ENCODE results near the gene DUSP28. TPM values are rescaled to one million over a fixed set of nuclear protein-coding genes. Genes with fewer than 3 reads are reported as not detected.
"Not testable (repeated sequence)": the region's sequence is repeated elsewhere in the genome, so short reads cannot be mapped to it uniquely, and the experiment has no call there.

The DUSP28 gene
- total RNA-seq, 1 experiment from 2014 or later = 10.7 TPM

DNA sequence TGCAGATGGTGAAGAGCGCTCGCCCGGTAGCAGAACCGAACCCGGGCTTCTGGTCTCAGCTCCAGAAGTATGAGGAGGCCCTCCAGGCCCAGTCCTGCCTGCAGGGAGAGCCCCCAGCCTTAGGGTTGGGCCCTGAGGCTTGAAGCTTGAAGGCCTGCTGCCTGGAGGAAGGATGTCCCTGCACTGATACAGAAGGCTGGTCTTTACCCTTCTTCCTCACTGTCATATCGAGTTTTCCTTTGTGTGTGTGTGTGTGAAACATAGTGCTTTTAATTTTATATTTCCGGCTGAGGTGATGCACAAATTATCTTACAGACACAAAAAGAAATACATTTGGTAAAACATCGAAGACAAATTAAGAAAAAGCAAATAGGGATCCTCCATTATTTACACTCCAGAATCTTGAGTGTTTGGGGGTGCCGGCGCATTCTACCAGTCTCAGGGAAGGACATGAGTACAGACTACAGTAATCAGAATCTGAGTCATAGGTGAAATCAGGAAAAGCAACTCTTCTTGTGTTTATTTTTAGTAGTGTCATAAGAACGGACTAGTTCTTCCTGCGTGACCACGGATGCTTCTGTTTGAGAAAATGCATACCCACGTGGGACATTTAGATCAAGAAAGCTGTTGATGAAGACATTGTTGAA lies 1.3 kb downstream of the DUSP28 start:
- peak overlapping the region; percentile 74 to 84 for H3K4me3 ChIP-seq (ENCODE audit: low read depth in 2 of 2, low read length in 2 of 2)
- H3K9me3 ChIP-seq (ENCODE audit: control insufficient read depth, insufficient read depth, low read depth, low read length) = no peaks in the 10 kb centered on the region
- H3K27ac ChIP-seq (ENCODE audit: low read length) = peak overlapping the region; percentile 92
- in situ Hi-C loops (cut with HindIII; ENCODE audit: low pct_unique_long_range_greater_than_20kb, low sequenced_read_pairs) = no loop called here
- no peak for DNase-seq (ENCODE audit: low read depth, low spot score)
- peaks cover 47% of the 10 kb centered on the region for H3K4me1 ChIP-seq (ENCODE audit: control insufficient read depth, insufficient read depth, low read length)
- 0 out of 2 replicates have a peak, but pooled peaks have one; percentile 2 for TF ChIP-seq SIN3A (IDR thresholded peaks at IDR 0.05; ENCODE audit: borderline replicate concordance, insufficient read depth, low read depth, low read length)
- no peak for TF ChIP-seq REST (IDR thresholded peaks at IDR 0.05; ENCODE audit: insufficient read depth in 1 of 2, low read depth in 2 of 2, low read length in 1 of 2)
- TF ChIP-seq TCF7L2 (IDR thresholded peaks at IDR 0.05; ENCODE audit: low read depth, low read length) = no peak
- H3K27me3 ChIP-seq (ENCODE audit: control insufficient read depth, insufficient read depth, low read length) = no peaks in the 10 kb centered on the region
- TSS peak; percentile 91 for BruUV-seq (replicated peaks)
- H3K36me3 ChIP-seq (ENCODE audit: control insufficient read depth, insufficient read depth, low read length) = peaks cover 4% of the 10 kb centered on the region
- POLR2A ChIA-PET = interaction anchor here (0.7 kb wide), 1 partner anchor 7 kb away, joined by 15 read pairs; the partner anchor contains the start of gene RNPEPL1
- intact Hi-C loops (cut with micrococcal nuclease; ENCODE audit: unreplicated experiment) = no loop called here
- ATAC-seq = peak; percentile 0; the same call in 1 of the 2 replicates
- CTCF ChIA-PET = no interaction called here

DNA sequence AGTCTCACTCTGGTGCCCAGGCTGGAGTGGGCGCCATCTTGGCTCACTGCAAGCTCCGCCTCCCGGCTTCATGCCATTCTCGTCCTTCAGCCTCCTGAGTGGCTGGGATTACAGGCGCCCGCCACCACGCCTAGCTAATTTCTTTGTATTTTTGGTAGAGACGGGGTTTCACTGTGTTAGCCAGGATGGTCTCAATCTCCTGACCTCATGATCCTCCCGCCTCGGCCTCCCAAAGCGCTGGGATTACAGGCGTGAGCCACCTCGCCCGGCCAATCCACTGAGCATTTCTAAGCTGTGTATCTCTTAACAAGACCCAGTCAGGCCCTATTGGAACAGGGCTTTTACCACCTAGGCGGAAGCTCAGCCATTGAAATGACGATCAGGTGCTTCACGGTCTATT lies 3.1 kb downstream of the DUSP28 start:
- H3K36me3 ChIP-seq (ENCODE audit: control insufficient read depth, insufficient read depth, low read length); H3K9me3 ChIP-seq (ENCODE audit: control insufficient read depth, insufficient read depth, low read depth, low read length); POLR2A ChIA-PET; H3K27ac ChIP-seq (ENCODE audit: low read length); BruUV-seq (replicated peaks); H3K27me3 ChIP-seq (ENCODE audit: control insufficient read depth, insufficient read depth, low read length); in situ Hi-C loops (cut with HindIII; ENCODE audit: low pct_unique_long_range_greater_than_20kb, low sequenced_read_pairs); CTCF ChIA-PET; intact Hi-C loops (cut with micrococcal nuclease; ENCODE audit: unreplicated experiment); DNase-seq (ENCODE audit: low read depth, low spot score); ATAC-seq; H3K4me3 ChIP-seq (ENCODE audit: low read depth in 2 of 2, low read length in 2 of 2): not testable (repeated sequence)
- peaks cover 47% of the 10 kb centered on the region for H3K4me1 ChIP-seq (ENCODE audit: control insufficient read depth, insufficient read depth, low read length)

GRCh38 chr2:240563951-240564560 lies 3.9 kb downstream of the DUSP28 start:
- in situ Hi-C loops (cut with HindIII; ENCODE audit: low pct_unique_long_range_greater_than_20kb, low sequenced_read_pairs) (no loop called here), intact Hi-C loops (cut with micrococcal nuclease; ENCODE audit: unreplicated experiment) (no loop called here)
- H3K36me3 ChIP-seq (ENCODE audit: control insufficient read depth, insufficient read depth, low read length) = peaks cover 4% of the 10 kb centered on the region
- 0 out of 2 replicates have a peak overlapping the region, but pooled peaks have one; percentile 17 for H3K27ac ChIP-seq (ENCODE audit: low read length)
- ChIA-PET POLR2A (no interaction called here), CTCF (no interaction called here)
- ATAC-seq = no peak
- DNase-seq (ENCODE audit: low read depth, low spot score) = no peak
- TF ChIP-seq SIN3A (IDR thresholded peaks at IDR 0.05; ENCODE audit: borderline replicate concordance, insufficient read depth, low read depth, low read length) (no peak), TCF7L2 (IDR thresholded peaks at IDR 0.05; ENCODE audit: low read depth, low read length) (no peak), POLR2AphosphoS5 (IDR thresholded peaks at IDR 0.05; ENCODE audit: low read depth, low read length) (no peak; the same call in none of the 2 replicates), CTCF (IDR thresholded peaks at IDR 0.05) (no peak), REST (IDR thresholded peaks at IDR 0.05; ENCODE audit: insufficient read depth in 1 of 2, low read depth in 2 of 2, low read length in 1 of 2) (no peak)
- BruUV-seq (replicated peaks) = no TSS peak
- no peaks in the 10 kb centered on the region for H3K27me3 ChIP-seq (ENCODE audit: control insufficient read depth, insufficient read depth, low read length)
- H3K4me1 ChIP-seq (ENCODE audit: control insufficient read depth, insufficient read depth, low read length) = peaks cover 39% of the 10 kb centered on the region
- no peak overlapping the region for H3K4me3 ChIP-seq (ENCODE audit: low read depth in 2 of 2, low read length in 2 of 2)
- no peaks in the 10 kb centered on the region for H3K9me3 ChIP-seq (ENCODE audit: control insufficient read depth, insufficient read depth, low read depth, low read length)

Measured in Panc1 (cell line).